ENCODE data around the gene GABBR2. TPM values are rescaled to one million over a fixed set of nuclear protein-coding genes. Genes with fewer than 3 reads are reported as not detected.

The GABBR2 gene
- total RNA-seq, 1 experiment from 2014 or later: 0.76 TPM

DNA sequence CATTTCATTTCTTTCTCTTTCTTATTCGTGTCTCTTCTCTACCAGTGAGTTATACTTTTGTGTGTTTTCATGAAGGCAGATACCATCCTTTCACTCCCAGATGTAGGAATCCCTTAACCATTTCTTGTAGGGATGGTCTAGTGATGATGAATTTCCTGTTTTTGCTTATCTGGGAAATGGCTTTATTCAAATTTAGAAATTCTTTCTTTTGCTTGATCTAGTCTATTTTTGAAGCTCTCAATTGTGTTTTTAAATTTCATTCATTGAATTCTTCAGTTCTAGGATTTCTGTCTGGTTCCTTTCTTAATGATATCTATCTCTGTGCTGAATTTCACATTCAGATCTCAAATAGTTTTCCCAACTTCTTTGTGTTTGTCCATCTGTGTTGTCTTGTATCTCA lies 357.4 kb downstream of the GABBR2 start:
- Histone ChIP-seq H3K4me2 (no peak overlapping the region), H3K4me1 (replicated peaks; ENCODE audit: insufficient read depth) (no peaks in the 10 kb centered on the region), H3K9me3 (ENCODE audit: insufficient read depth, low read depth) (no peaks in the 10 kb centered on the region), H3K27me3 (ENCODE audit: insufficient read depth, low read depth) (no peaks in the 10 kb centered on the region), H2AFZ (no peak overlapping the region), H3F3A (ENCODE audit: insufficient read depth, low read depth) (no peaks in the 10 kb centered on the region), H3K27ac (no peak overlapping the region), H3K4me3 (no peak overlapping the region), H3K36me3 (ENCODE audit: low read depth) (no peaks in the 10 kb centered on the region), H3K79me2 (ENCODE audit: low read depth) (no peaks in the 10 kb centered on the region), H3K9me2 (ENCODE audit: insufficient read depth) (no peaks in the 10 kb centered on the region), H4K20me1 (ENCODE audit: insufficient read depth) (no peaks in the 10 kb centered on the region)
- ChIA-PET POLR2A (ENCODE audit: unreplicated experiment) (no interaction called here), CTCF (no interaction called here)
- TF ChIP-seq, protein P1, sequence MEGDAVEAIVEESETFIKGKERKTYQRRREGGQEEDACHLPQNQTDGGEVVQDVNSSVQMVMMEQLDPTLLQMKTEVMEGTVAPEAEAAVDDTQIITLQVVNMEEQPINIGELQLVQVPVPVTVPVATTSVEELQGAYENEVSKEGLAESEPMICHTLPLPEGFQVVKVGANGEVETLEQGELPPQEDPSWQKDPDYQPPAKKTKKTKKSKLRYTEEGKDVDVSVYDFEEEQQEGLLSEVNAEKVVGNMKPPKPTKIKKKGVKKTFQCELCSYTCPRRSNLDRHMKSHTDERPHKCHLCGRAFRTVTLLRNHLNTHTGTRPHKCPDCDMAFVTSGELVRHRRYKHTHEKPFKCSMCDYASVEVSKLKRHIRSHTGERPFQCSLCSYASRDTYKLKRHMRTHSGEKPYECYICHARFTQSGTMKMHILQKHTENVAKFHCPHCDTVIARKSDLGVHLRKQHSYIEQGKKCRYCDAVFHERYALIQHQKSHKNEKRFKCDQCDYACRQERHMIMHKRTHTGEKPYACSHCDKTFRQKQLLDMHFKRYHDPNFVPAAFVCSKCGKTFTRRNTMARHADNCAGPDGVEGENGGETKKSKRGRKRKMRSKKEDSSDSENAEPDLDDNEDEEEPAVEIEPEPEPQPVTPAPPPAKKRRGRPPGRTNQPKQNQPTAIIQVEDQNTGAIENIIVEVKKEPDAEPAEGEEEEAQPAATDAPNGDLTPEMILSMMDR (conservative IDR thresholded peaks at IDR 0.05): no peak
- TF ChIP-seq EZH2 (IDR thresholded peaks at IDR 0.05; ENCODE audit: low read depth): no peak
- no TSS peak for BruUV-seq (replicated peaks)
- no peak for DNase-seq
- intact Hi-C loops (cut with micrococcal nuclease; ENCODE audit: unreplicated experiment): no loop called here

DNA sequence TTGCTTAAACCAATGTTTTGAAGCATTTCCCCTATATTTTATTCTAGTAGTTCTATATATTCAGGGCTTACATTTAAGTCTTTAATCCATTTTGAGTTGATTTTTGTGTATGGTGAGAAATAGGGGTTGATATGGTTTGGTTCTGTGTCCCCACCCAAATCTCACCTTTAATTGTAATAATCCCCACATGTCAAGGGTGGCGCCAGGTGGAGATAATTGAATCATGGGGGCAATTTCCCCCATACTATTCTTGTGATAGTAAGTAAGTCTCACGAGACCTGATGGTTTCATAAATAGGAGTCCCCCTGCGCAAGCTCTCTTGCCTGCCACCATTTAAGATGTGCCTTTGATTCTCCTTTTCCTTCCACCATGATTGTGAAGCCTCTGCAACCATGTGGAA lies 361.1 kb downstream of the GABBR2 start:
- no peaks in the 10 kb centered on the region for H3K9me3 ChIP-seq (ENCODE audit: insufficient read depth, low read depth)
- H3F3A ChIP-seq (ENCODE audit: insufficient read depth, low read depth): no peaks in the 10 kb centered on the region
- H3K4me1 ChIP-seq (replicated peaks; ENCODE audit: insufficient read depth): no peaks in the 10 kb centered on the region
- H3K79me2 ChIP-seq (ENCODE audit: low read depth): no peaks in the 10 kb centered on the region
- no peaks in the 10 kb centered on the region for H4K20me1 ChIP-seq (ENCODE audit: insufficient read depth)
- no peaks in the 10 kb centered on the region for H3K36me3 ChIP-seq (ENCODE audit: low read depth)
- POLR2A ChIA-PET (ENCODE audit: unreplicated experiment): no interaction called here
- H3K4me3 ChIP-seq: no peak overlapping the region
- H2AFZ ChIP-seq: no peak overlapping the region
- no TSS peak for BruUV-seq (replicated peaks)
- CTCF ChIA-PET: no interaction called here
- no peaks in the 10 kb centered on the region for H3K9me2 ChIP-seq (ENCODE audit: insufficient read depth)
- DNase-seq: no peak
- H3K27ac ChIP-seq: no peak overlapping the region
- H3K4me2 ChIP-seq: no peak overlapping the region
- H3K27me3 ChIP-seq (ENCODE audit: insufficient read depth, low read depth): no peaks in the 10 kb centered on the region
- intact Hi-C loops (cut with micrococcal nuclease; ENCODE audit: unreplicated experiment): no loop called here
- no peak for TF ChIP-seq EZH2 (IDR thresholded peaks at IDR 0.05; ENCODE audit: low read depth)
- TF ChIP-seq, protein P1 (conservative IDR thresholded peaks at IDR 0.05): no peak

DNA sequence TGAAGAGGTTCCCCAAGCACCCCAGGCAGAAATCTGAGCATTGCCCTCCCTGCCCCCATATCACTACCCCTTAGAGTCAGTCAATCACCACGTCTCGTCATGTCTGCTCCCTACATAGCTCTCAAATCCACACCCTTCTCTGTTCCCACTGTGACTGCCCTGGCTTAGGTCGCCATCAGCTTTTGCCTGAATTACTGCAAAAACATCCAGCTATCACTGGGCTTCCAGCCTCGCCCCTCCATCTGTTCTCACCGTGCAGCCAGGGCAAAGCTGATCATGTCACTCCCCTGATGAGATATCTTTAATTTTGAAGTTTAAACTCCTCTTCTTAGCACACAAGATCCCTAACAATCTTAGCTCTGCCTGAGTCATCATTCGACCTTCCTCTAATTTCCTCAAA lies 363.7 kb downstream of the GABBR2 start:
- CTCF ChIA-PET: no interaction called here

More for the DNA sequence above, 363.7 kb downstream of the GABBR2 start:
- H3K36me3 ChIP-seq (ENCODE audit: low read depth): no peaks in the 10 kb centered on the region
- intact Hi-C loops (cut with micrococcal nuclease; ENCODE audit: unreplicated experiment): no loop called here
- POLR2A ChIA-PET (ENCODE audit: unreplicated experiment): no interaction called here
- no peaks in the 10 kb centered on the region for H4K20me1 ChIP-seq (ENCODE audit: insufficient read depth)
- TF ChIP-seq EZH2 (IDR thresholded peaks at IDR 0.05; ENCODE audit: low read depth): no peak
- TF ChIP-seq, protein P1 (conservative IDR thresholded peaks at IDR 0.05): no peak
- no peak overlapping the region for H3K4me3 ChIP-seq
- H3F3A ChIP-seq (ENCODE audit: insufficient read depth, low read depth): no peaks in the 10 kb centered on the region
- H3K4me2 ChIP-seq: no peak overlapping the region
- H3K79me2 ChIP-seq (ENCODE audit: low read depth): no peaks in the 10 kb centered on the region
- no peak overlapping the region for H2AFZ ChIP-seq
- no TSS peak for BruUV-seq (replicated peaks)
- H3K9me2 ChIP-seq (ENCODE audit: insufficient read depth): no peaks in the 10 kb centered on the region
- no peak for DNase-seq
- H3K4me1 ChIP-seq (replicated peaks; ENCODE audit: insufficient read depth): no peaks in the 10 kb centered on the region
- no peak overlapping the region for H3K27ac ChIP-seq
- no peaks in the 10 kb centered on the region for H3K9me3 ChIP-seq (ENCODE audit: insufficient read depth, low read depth)
- H3K27me3 ChIP-seq (ENCODE audit: insufficient read depth, low read depth): no peaks in the 10 kb centered on the region
